ENCODE results near the gene NIBAN1. TPM values are rescaled to one million over a fixed set of nuclear protein-coding genes. Genes with fewer than 3 reads are reported as not detected.
"Not testable (repeated sequence)": the region's sequence is repeated elsewhere in the genome, so short reads cannot be mapped to it uniquely, and the experiment has no call there.

Gene NIBAN1
- total RNA-seq, 1 donor: 26.3 TPM

DNA sequence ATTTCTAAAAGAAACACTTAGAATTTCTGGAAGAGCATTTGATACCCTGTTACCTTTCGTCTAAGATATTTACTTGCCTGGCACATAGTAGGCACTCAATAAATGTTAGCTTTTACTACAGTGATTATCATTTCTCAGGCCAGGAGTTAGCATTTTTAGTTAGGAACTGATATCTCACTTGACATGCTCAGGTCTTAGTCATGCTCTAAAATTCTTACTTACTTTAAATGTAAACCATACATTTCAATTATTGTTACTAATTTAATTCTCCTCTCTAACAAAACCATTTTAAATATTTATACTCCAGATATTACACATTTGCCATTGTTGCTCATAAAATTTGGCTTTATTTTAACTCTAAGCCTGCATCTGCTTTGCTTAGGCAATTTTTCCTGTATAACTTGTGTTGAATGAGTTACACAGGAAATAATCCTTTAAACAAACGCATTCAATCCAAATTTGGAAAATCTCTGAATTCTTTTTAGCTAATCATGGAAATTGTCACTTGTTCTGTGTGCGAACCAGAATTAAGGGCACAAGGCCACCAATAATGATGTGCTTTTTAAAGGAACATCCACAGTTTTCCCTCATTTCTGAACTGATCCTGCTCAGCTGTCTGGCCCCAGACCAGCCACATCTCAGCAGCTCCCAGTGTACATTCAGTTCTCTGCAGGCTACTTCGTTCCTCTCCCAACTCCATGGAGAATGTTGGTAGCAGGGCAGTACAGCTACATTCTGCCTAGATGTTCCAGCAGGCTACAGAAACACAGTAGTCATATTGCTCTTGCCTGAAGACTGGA is 15.6 kb downstream of the NIBAN1 start:
- peaks cover 6% of the 10 kb centered on the region for H3K4me1 ChIP-seq (ENCODE audit: insufficient read depth, low read length)
- no peak overlapping the region for H3K4me3 ChIP-seq (ENCODE audit: low read length)
- no peaks in the 10 kb centered on the region for H3K9me3 ChIP-seq (ENCODE audit: low read depth, low read length)
- no peaks in the 10 kb centered on the region for H3K27me3 ChIP-seq (ENCODE audit: insufficient read depth, low read length)

DNA sequence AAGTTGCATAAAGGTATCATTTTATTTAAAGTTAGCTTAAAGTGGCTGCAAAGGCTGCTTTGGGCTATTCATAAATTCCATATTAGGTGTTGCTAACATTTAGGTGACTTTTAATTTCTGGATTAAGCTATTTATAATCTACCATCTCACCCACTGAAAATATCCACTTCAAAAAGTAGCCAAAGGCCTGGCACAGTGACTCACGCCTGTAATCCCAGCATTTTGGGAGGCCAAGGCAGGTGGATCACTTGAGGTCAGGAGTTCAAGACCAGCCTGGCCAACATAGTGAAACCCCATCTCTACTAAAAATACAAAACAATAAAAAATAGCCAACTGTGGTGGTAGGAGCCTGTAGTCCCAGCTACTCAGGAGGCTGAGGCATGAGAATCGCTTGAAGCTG is 16.4 kb downstream of the NIBAN1 start:
- H3K27me3 ChIP-seq (ENCODE audit: insufficient read depth, low read length); H3K4me1 ChIP-seq (ENCODE audit: insufficient read depth, low read length): not testable (repeated sequence)

DNA sequence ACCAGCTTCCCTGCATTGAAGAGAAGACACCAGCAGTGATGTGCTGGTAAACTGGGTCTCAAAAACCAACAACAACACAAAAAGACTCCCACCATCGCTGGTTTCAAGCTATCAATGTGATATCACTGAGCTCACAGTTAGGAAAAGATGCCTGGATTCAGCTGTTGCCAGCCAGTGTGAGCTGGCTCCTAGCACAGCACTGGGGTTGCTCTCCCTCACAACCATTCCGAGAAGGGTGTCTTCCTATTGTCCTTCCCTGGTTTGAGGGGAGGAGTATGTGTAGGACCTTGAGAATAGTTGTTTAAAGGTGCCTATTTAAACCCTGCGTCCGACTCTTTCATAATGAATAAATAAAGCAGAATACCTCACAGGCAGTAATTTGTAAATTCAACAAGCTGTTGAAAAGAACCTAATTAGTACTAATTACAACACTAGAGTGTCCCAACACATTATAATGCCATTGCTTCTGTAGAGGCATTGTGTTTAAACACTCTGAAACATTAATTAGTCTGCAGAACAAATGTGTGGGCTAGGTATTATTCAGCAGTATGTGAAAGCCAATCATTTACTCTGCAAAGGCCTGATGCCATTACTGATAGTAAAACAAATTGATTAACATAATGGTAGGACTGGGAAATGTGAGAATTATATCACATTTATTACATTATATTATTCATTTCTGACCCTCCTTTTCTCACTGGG is 17.2 kb downstream of the NIBAN1 start:
- Histone ChIP-seq H3K4me1 (ENCODE audit: insufficient read depth, low read length) (peaks cover 6% of the 10 kb centered on the region), H3K4me3 (ENCODE audit: low read length) (no peak overlapping the region), H3K9me3 (ENCODE audit: low read depth, low read length) (no peaks in the 10 kb centered on the region), H3K27me3 (ENCODE audit: insufficient read depth, low read length) (no peaks in the 10 kb centered on the region)

More for the DNA sequence above, 16.4 kb downstream of the NIBAN1 start:
- not testable (repeated sequence) for H3K4me3 ChIP-seq (ENCODE audit: low read length); H3K9me3 ChIP-seq (ENCODE audit: low read depth, low read length)

DNA sequence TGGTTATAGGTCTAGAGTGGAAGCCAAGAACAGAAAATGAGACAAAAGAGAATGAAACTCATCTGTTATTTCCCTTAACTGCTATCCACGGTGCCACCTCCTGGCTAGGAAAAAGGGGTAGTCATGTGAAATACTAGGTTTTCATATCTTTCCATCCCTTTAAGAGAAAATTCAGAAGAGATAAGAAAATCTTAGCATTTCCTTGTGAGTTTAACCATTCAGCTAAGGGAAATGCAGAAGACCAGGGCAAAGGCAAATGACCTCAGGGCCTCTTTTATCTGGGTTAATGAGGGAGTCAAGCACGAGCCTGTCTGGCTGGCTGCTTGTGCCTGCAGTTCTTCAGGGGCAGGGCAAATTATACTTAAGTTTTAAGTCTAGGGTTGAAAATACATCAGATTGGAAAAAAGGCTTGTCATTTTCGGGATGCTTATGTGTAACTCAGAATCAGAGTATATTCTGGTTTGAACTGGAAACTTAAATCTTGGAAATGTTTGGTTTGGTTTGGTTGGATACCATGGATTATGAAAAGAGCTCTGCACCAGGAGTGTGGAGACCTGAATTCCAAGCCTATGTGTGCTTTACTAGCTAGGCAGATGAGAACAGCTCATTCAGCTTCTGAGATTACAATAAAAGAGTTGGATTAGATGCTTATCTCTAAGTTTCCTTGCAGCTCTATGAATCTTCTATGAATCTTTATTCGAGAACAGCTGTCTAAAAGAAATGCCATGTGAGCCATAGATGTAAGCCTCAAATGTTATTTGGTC is 19.9 kb downstream of the NIBAN1 start:
- Histone ChIP-seq H3K4me1 (ENCODE audit: insufficient read depth, low read length) (peaks cover 6% of the 10 kb centered on the region), H3K9me3 (ENCODE audit: low read depth, low read length) (no peaks in the 10 kb centered on the region), H3K4me3 (ENCODE audit: low read length) (no peak overlapping the region), H3K27me3 (ENCODE audit: insufficient read depth, low read length) (no peaks in the 10 kb centered on the region)

GRCh38 chr1:184953600-184954219 is 20.6 kb downstream of the NIBAN1 start:
- no peaks in the 10 kb centered on the region for H3K27me3 ChIP-seq (ENCODE audit: insufficient read depth, low read length)
- peaks cover 6% of the 10 kb centered on the region for H3K4me1 ChIP-seq (ENCODE audit: insufficient read depth, low read length)
- no peak overlapping the region for H3K4me3 ChIP-seq (ENCODE audit: low read length)
- no peaks in the 10 kb centered on the region for H3K9me3 ChIP-seq (ENCODE audit: low read depth, low read length)

- Histone ChIP-seq H3K27me3 (ENCODE audit: insufficient read depth, low read length) (no peaks in the 10 kb centered on the region), H3K9me3 (ENCODE audit: low read depth, low read length) (no peaks in the 10 kb centered on the region), H3K4me1 (ENCODE audit: insufficient read depth, low read length) (peaks cover 10% of the 10 kb centered on the region), H3K4me3 (ENCODE audit: low read length) (no peak overlapping the region)
These were observed 21.9 kb downstream of the NIBAN1 start for GRCh38 chr1:184952428-184952827.

GRCh38 chr1:184951788-184952187 is 22.5 kb downstream of the NIBAN1 start:
- no peak overlapping the region for H3K4me3 ChIP-seq (ENCODE audit: low read length)
- H3K4me1 ChIP-seq (ENCODE audit: insufficient read depth, low read length): peaks cover 16% of the 10 kb centered on the region
- H3K9me3 ChIP-seq (ENCODE audit: low read depth, low read length): no peaks in the 10 kb centered on the region
- H3K27me3 ChIP-seq (ENCODE audit: insufficient read depth, low read length): no peaks in the 10 kb centered on the region

- Histone ChIP-seq H3K27me3 (ENCODE audit: insufficient read depth, low read length) (no peaks in the 10 kb centered on the region), H3K9me3 (ENCODE audit: low read depth, low read length) (no peaks in the 10 kb centered on the region), H3K4me3 (ENCODE audit: low read length) (no peak overlapping the region), H3K4me1 (ENCODE audit: insufficient read depth, low read length) (peaks cover 24% of the 10 kb centered on the region)
These were observed 23.4 kb downstream of the NIBAN1 start for GRCh38 chr1:184950906-184951305.

- Histone ChIP-seq H3K27me3 (ENCODE audit: insufficient read depth, low read length) (no peaks in the 10 kb centered on the region), H3K4me3 (ENCODE audit: low read length) (no peak overlapping the region), H3K4me1 (ENCODE audit: insufficient read depth, low read length) (peaks cover 31% of the 10 kb centered on the region), H3K9me3 (ENCODE audit: low read depth, low read length) (no peaks in the 10 kb centered on the region)
These were observed 24.1 kb downstream of the NIBAN1 start for GRCh38 chr1:184950227-184950626.

DNA sequence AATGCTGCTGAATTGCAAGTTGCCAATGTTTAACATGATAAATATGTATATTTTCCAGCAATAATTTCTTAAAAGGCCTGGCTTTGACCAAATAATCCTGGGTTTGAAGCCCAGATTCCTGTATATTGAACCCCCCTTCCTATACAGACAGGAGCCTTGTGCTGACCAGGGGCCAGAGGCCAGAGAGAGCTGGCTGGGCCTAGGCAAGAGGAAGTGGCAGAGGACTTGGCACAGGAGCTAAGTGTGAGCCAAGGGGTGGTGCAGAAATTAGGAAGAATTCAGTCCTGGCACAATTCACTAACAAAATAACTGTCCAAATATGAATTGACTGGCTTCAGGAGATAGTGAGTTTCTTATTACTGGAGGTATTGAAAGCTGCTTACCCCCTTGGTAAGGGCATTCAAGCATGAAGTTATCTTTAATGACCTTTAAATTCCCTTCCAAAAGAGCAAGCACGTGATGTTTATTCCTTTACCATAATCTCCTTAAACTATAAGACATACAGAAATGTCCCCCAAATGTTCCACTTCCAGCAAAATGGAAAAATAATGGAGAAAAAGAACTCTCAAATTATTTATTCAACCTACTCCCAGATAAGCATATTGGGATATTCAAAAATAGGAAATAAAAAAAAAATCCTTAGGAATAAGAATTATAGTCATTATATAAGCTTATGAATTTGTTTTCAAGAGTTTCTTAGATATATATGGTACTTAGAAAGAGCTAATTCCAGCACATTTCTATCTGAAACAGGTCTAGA is 26.6 kb downstream of the NIBAN1 start:
- Histone ChIP-seq H3K9me3 (ENCODE audit: low read depth, low read length) (no peaks in the 10 kb centered on the region), H3K4me3 (ENCODE audit: low read length) (no peak overlapping the region), H3K27me3 (ENCODE audit: insufficient read depth, low read length) (no peaks in the 10 kb centered on the region), H3K4me1 (ENCODE audit: insufficient read depth, low read length) (peaks cover 37% of the 10 kb centered on the region)

- peaks cover 37% of the 10 kb centered on the region for H3K4me1 ChIP-seq (ENCODE audit: insufficient read depth, low read length)
- no peaks in the 10 kb centered on the region for H3K27me3 ChIP-seq (ENCODE audit: insufficient read depth, low read length)
- no peaks in the 10 kb centered on the region for H3K9me3 ChIP-seq (ENCODE audit: low read depth, low read length)
- H3K4me3 ChIP-seq (ENCODE audit: low read length): no peak overlapping the region
These were observed 28.5 kb downstream of the NIBAN1 start for GRCh38 chr1:184945678-184946412.

- H3K4me1 ChIP-seq (ENCODE audit: insufficient read depth, low read length): peaks cover 37% of the 10 kb centered on the region
- H3K27me3 ChIP-seq (ENCODE audit: insufficient read depth, low read length): no peaks in the 10 kb centered on the region
- H3K9me3 ChIP-seq (ENCODE audit: low read depth, low read length): no peaks in the 10 kb centered on the region
- no peak overlapping the region for H3K4me3 ChIP-seq (ENCODE audit: low read length)
These were observed 29.3 kb downstream of the NIBAN1 start for GRCh38 chr1:184945029-184945428.

DNA sequence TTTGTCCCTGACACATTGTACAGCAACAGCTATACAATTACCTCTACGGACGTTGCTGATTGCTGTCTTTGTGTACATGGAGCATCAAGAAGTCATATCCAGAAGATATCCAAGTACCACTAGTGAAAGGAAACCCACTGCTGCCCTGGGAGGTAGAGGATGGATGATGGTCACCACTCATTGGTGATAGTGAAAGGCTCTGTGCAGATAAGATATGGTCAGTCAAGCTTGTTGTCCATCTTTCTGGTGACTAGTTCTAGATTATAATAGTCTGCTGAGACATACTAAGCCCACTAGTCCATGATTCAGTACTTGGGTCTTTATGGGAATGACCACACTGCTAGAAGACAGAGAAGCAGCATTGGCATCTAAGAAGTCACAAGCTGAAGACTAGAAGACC is 30.3 kb downstream of the NIBAN1 start:
- H3K27me3 ChIP-seq (ENCODE audit: insufficient read depth, low read length): no peaks in the 10 kb centered on the region
- H3K4me3 ChIP-seq (ENCODE audit: low read length): no peak overlapping the region
- H3K9me3 ChIP-seq (ENCODE audit: low read depth, low read length): no peaks in the 10 kb centered on the region
- peaks cover 37% of the 10 kb centered on the region for H3K4me1 ChIP-seq (ENCODE audit: insufficient read depth, low read length)

GRCh38 chr1:184941735-184942134 is 32.6 kb downstream of the NIBAN1 start:
- H3K4me3 ChIP-seq (ENCODE audit: low read length): no peak overlapping the region
- H3K4me1 ChIP-seq (ENCODE audit: insufficient read depth, low read length): peaks cover 26% of the 10 kb centered on the region
- H3K9me3 ChIP-seq (ENCODE audit: low read depth, low read length): no peaks in the 10 kb centered on the region
- H3K27me3 ChIP-seq (ENCODE audit: insufficient read depth, low read length): no peaks in the 10 kb centered on the region

All from mononuclear cell (primary cell).